HepG2 (cell line): ENCODE measurements around the gene MFAP1. TPM values are rescaled to one million over a fixed set of nuclear protein-coding genes. Genes with fewer than 3 reads are reported as not detected.

Experiments used
- ELF1 ChIP-seq: sonication (generic); formaldehyde crosslinking; IDR thresholded peaks from 2 replicates; pipeline ENCODE4 v1.4.0; 2020; ENCODE audit warnings: missing genetic modification reagents
- FOXA3 ChIP-seq: IDR thresholded peaks from 2 replicates; pipeline ENCODE4 v1.6.1; 2016; ENCODE audit warnings: missing genetic modification reagents, missing compliant biosample characterization
- FOXC1 ChIP-seq: sonication (generic); formaldehyde crosslinking; IDR thresholded peaks from 2 replicates; pipeline ENCODE4 v1.8.0; 2022; ENCODE audit warnings: mild to moderate bottlenecking, missing genetic modification reagents, borderline replicate concordance
- HMG20B ChIP-seq: conservative IDR thresholded peaks from 2 replicates; pipeline ENCODE4 v1.6.1; 2016; ENCODE audit warnings: missing genetic modification reagents, missing compliant biosample characterization
- MBNL3 ChIP-seq: fragments of 250-450 bp; sonication (Bioruptor Pico); conservative IDR thresholded peaks from 2 replicates; pipeline ENCODE4 v1.8.0; 2022; ENCODE audit warnings: mild to moderate bottlenecking, inconsistent platforms
- MXD4 ChIP-seq: IDR thresholded peaks from 2 replicates; pipeline ENCODE4 v1.6.1; 2016; ENCODE audit warnings: mild to moderate bottlenecking, missing biosample characterization, missing genetic modification reagents
- NCOA5 ChIP-seq: sonication (generic); formaldehyde crosslinking; IDR thresholded peaks from 2 replicates; pipeline ENCODE4 v1.4.0; 2020; ENCODE audit warnings: missing genetic modification reagents
- NR2F2 ChIP-seq: IDR thresholded peaks from 2 replicates; pipeline ENCODE4 v1.6.1; 2012; ENCODE audit warnings: low read depth, inconsistent platforms, borderline replicate concordance
- PLRG1 ChIP-seq: fragments of 450-650 bp; conservative IDR thresholded peaks from 2 replicates; pipeline ENCODE4 v1.6.1; 2016
- SNAPC2 ChIP-seq: sonication (generic); formaldehyde crosslinking; IDR thresholded peaks from 2 replicates; pipeline ENCODE4 v1.8.1; 2022; ENCODE audit warnings: mild to moderate bottlenecking, missing genetic modification reagents
- ZNF451 ChIP-seq: sonication (generic); formaldehyde crosslinking; IDR thresholded peaks from 2 replicates; pipeline ENCODE4 v1.5.0; 2020; ENCODE audit warnings: mild to moderate bottlenecking, missing genetic modification reagents
- ZNF550 ChIP-seq: sonication (generic); formaldehyde crosslinking; IDR thresholded peaks from 2 replicates; pipeline ENCODE4 v1.4.0; 2020; ENCODE audit warnings: mild to moderate bottlenecking, missing genetic modification reagents, borderline replicate concordance
- ZNF674 ChIP-seq: sonication (generic); formaldehyde crosslinking; IDR thresholded peaks from 2 replicates; pipeline ENCODE4 v1.5.0; 2020; ENCODE audit warnings: low read depth, mild to moderate bottlenecking, missing genetic modification reagents
- polyA plus RNA-seq, 8 experiments: library from polyadenylated mRNA; depleted of rRNA in 3 of 8; stranded (reverse) in 7 of 8; unstranded in 1 of 8; fragments of >200 nt; fragmentation: Illumina TruSeq in 4 of 8; extraction: Trizol in 4 of 8; gene quantifications; 2 replicates each; pipeline versions ENCODE4 v1.2.1 to v1.2.3, GENCODE V29; 2011 to 2016; ENCODE audit warnings: low read depth in 4 of 8, missing spikeins in 1 of 8, mixed read lengths in 1 of 8; ENCODE audit not compliant: insufficient read depth in 1 of 8
- total RNA-seq, 5 experiments: library from RNA; depleted of rRNA; stranded (reverse); fragments of >200 nt; fragmentation: Illumina TruSeq; extraction: Trizol; gene quantifications; 2 replicates each; pipeline ENCODE4 v1.2.3, GENCODE V29; 2016; ENCODE audit warnings: low read depth in 1 of 5
- TF ChIP-seq, protein P1 (sequence below): sonication (generic); formaldehyde crosslinking; IDR thresholded peaks from 2 replicates; pipeline ENCODE4 v1.4.0; 2020; ENCODE audit warnings: missing genetic modification reagents, borderline replicate concordance
- TF ChIP-seq, protein P2 (sequence below): sonication (generic); formaldehyde crosslinking; conservative IDR thresholded peaks from 2 replicates; pipeline ENCODE4 v1.4.0; 2020; ENCODE audit warnings: mild to moderate bottlenecking, missing genetic modification reagents, moderate library complexity
- TF ChIP-seq, protein P3 (sequence below): sonication (generic); formaldehyde crosslinking; IDR thresholded peaks from 2 replicates; pipeline ENCODE4 v1.5.0; 2020; ENCODE audit warnings: mild to moderate bottlenecking, missing genetic modification reagents, moderate library complexity
- TF ChIP-seq, protein P4 (sequence below): sonication (generic); formaldehyde crosslinking; IDR thresholded peaks from 2 replicates; pipeline ENCODE4 v1.8.0; 2022; ENCODE audit warnings: mild to moderate bottlenecking, missing genetic modification reagents
- TF ChIP-seq, protein P5 (sequence below): sonication (generic); formaldehyde crosslinking; IDR thresholded peaks from 2 replicates; pipeline ENCODE4 v1.4.0; 2020; ENCODE audit warnings: missing genetic modification reagents

MFAP1 gene
- total and polyA plus RNA-seq, 2 of the 13 experiments (the other 11 are each of a cell fraction or from before 2014, with no cell fraction given), result 11.8 to 39.5 TPM

DNA sequence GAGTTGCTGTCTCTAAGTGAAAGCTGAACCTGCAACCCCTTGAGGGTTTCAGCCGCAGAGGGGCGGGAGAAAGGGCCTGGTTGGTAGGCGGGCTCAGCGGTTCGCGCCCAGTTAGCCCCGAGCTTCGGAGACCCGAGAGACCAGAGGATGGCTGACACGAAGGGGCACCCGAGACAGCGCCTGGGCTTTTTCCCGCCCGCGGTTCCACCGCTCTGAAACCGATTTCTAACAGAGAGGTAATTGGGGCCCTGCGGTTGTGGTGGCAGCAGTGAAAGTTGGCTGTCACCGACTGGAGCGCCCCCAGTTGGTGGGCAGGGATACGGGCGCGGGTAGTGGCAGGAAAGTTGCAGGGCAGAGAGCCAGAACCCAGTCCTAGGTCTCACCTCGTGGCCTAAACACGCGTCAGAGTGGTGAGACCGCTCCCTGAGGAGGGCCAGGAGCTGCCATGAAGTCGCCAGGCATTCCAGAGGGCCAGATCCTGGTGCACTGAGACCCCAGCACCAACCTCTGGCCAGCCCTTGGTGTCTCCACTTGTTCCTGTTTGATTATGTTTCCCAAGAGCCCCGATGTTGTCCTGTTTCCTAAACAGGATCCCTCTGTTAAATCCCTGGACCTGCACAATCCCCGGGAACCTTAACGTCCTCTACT, 47.1 kb downstream of the MFAP1 start (continued):
- TF ChIP-seq, protein P1, sequence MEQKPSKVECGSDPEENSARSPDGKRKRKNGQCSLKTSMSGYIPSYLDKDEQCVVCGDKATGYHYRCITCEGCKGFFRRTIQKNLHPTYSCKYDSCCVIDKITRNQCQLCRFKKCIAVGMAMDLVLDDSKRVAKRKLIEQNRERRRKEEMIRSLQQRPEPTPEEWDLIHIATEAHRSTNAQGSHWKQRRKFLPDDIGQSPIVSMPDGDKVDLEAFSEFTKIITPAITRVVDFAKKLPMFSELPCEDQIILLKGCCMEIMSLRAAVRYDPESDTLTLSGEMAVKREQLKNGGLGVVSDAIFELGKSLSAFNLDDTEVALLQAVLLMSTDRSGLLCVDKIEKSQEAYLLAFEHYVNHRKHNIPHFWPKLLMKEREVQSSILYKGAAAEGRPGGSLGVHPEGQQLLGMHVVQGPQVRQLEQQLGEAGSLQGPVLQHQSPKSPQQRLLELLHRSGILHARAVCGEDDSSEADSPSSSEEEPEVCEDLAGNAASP (CRISPR knock-in tag), result peak; percentile 42; the same call in 1 of the 2 replicates
- TF ChIP-seq, protein P2, sequence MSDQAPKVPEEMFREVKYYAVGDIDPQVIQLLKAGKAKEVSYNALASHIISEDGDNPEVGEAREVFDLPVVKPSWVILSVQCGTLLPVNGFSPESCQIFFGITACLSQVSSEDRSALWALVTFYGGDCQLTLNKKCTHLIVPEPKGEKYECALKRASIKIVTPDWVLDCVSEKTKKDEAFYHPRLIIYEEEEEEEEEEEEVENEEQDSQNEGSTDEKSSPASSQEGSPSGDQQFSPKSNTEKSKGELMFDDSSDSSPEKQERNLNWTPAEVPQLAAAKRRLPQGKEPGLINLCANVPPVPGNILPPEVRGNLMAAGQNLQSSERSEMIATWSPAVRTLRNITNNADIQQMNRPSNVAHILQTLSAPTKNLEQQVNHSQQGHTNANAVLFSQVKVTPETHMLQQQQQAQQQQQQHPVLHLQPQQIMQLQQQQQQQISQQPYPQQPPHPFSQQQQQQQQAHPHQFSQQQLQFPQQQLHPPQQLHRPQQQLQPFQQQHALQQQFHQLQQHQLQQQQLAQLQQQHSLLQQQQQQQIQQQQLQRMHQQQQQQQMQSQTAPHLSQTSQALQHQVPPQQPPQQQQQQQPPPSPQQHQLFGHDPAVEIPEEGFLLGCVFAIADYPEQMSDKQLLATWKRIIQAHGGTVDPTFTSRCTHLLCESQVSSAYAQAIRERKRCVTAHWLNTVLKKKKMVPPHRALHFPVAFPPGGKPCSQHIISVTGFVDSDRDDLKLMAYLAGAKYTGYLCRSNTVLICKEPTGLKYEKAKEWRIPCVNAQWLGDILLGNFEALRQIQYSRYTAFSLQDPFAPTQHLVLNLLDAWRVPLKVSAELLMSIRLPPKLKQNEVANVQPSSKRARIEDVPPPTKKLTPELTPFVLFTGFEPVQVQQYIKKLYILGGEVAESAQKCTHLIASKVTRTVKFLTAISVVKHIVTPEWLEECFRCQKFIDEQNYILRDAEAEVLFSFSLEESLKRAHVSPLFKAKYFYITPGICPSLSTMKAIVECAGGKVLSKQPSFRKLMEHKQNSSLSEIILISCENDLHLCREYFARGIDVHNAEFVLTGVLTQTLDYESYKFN, result peak; percentile 37
- no peak for TF ChIP-seq SNAPC2 (CRISPR knock-in tag)
- TF ChIP-seq ZNF550 (CRISPR knock-in tag), result no peak
- TF ChIP-seq, protein P3, sequence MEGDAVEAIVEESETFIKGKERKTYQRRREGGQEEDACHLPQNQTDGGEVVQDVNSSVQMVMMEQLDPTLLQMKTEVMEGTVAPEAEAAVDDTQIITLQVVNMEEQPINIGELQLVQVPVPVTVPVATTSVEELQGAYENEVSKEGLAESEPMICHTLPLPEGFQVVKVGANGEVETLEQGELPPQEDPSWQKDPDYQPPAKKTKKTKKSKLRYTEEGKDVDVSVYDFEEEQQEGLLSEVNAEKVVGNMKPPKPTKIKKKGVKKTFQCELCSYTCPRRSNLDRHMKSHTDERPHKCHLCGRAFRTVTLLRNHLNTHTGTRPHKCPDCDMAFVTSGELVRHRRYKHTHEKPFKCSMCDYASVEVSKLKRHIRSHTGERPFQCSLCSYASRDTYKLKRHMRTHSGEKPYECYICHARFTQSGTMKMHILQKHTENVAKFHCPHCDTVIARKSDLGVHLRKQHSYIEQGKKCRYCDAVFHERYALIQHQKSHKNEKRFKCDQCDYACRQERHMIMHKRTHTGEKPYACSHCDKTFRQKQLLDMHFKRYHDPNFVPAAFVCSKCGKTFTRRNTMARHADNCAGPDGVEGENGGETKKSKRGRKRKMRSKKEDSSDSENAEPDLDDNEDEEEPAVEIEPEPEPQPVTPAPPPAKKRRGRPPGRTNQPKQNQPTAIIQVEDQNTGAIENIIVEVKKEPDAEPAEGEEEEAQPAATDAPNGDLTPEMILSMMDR (CRISPR knock-in tag), result peak; percentile 94
- TF ChIP-seq HMG20B, result no peak
- no peak for TF ChIP-seq ELF1 (CRISPR knock-in tag)
- no peak for TF ChIP-seq FOXA3
- TF ChIP-seq FOXC1 (CRISPR knock-in tag), result peak; percentile 46; the same call in 1 of the 2 replicates
- TF ChIP-seq PLRG1, result no peak
- TF ChIP-seq NCOA5 (CRISPR knock-in tag), result no peak
- no peak for TF ChIP-seq ZNF674 (CRISPR knock-in tag)
- no peak for TF ChIP-seq MBNL3 (CRISPR knock-in tag)
- TF ChIP-seq, protein P4, sequence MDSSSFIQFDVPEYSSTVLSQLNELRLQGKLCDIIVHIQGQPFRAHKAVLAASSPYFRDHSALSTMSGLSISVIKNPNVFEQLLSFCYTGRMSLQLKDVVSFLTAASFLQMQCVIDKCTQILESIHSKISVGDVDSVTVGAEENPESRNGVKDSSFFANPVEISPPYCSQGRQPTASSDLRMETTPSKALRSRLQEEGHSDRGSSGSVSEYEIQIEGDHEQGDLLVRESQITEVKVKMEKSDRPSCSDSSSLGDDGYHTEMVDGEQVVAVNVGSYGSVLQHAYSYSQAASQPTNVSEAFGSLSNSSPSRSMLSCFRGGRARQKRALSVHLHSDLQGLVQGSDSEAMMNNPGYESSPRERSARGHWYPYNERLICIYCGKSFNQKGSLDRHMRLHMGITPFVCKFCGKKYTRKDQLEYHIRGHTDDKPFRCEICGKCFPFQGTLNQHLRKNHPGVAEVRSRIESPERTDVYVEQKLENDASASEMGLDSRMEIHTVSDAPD (CRISPR knock-in tag), result no peak
- 0 out of 2 replicates have a peak, but pooled peaks have one; percentile 7 for TF ChIP-seq ZNF451 (CRISPR knock-in tag)
- no peak for TF ChIP-seq NR2F2
- no peak for TF ChIP-seq MXD4 (CRISPR knock-in tag)
- TF ChIP-seq, protein P5, sequence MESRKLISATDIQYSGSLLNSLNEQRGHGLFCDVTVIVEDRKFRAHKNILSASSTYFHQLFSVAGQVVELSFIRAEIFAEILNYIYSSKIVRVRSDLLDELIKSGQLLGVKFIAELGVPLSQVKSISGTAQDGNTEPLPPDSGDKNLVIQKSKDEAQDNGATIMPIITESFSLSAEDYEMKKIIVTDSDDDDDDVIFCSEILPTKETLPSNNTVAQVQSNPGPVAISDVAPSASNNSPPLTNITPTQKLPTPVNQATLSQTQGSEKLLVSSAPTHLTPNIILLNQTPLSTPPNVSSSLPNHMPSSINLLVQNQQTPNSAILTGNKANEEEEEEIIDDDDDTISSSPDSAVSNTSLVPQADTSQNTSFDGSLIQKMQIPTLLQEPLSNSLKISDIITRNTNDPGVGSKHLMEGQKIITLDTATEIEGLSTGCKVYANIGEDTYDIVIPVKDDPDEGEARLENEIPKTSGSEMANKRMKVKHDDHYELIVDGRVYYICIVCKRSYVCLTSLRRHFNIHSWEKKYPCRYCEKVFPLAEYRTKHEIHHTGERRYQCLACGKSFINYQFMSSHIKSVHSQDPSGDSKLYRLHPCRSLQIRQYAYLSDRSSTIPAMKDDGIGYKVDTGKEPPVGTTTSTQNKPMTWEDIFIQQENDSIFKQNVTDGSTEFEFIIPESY (CRISPR knock-in tag), result peak; percentile 32; the same call in 1 of the 2 replicates
